Fibroblast of villous mesenchyme (primary cell): Measurements from ENCODE around the gene LHX4. TPM values are rescaled to one million over a fixed set of nuclear protein-coding genes. Genes with fewer than 3 reads are reported as not detected.

Experiments used
- DNase-seq: peaks from one replicate; pipeline ENCODE4 v3.0.0-alpha.2; 2010; ENCODE audit warnings: low read depth
- H3K4me3 ChIP-seq: 2 replicates; pipeline ENCODE4 v1.5.1; 2011; ENCODE audit warnings: low read depth, mild to moderate bottlenecking, low read length
- CTCF ChIP-seq: IDR thresholded peaks from 2 replicates; pipeline ENCODE4 v1.5.1; 2012; ENCODE audit warnings: low read depth, mild to moderate bottlenecking, low read length; ENCODE audit not compliant: insufficient read depth
- total RNA-seq: library from RNA; depleted of rRNA; stranded (reverse); fragments of >200 nt; gene quantifications from 2 replicates; pipeline ENCODE4 v1.2.3, GENCODE V29; 2012

LHX4 gene
- total RNA-seq, 1 donor, result 0.86 TPM

GRCh38 chr1:180261030-180261429 is 31.0 kb downstream of the LHX4 start:
- no peak for DNase-seq
- no peak overlapping the region for H3K4me3 ChIP-seq
- TF ChIP-seq CTCF, result no peak

- no peak for TF ChIP-seq CTCF
- no peak for DNase-seq
- no peak overlapping the region for H3K4me3 ChIP-seq
These were observed 31.6 kb downstream of the LHX4 start for GRCh38 chr1:180261524-180262155.

GRCh38 chr1:180262628-180263488 is 32.8 kb downstream of the LHX4 start:
- no peak for DNase-seq
- no peak for TF ChIP-seq CTCF
- no peak overlapping the region for H3K4me3 ChIP-seq

GRCh38 chr1:180264595-180264994 is 34.5 kb downstream of the LHX4 start:
- TF ChIP-seq CTCF, result no peak
- H3K4me3 ChIP-seq, result no peak overlapping the region
- DNase-seq, result no peak

GRCh38 chr1:180265201-180265600 is 35.1 kb downstream of the LHX4 start:
- TF ChIP-seq CTCF, result no peak
- no peak overlapping the region for H3K4me3 ChIP-seq
- DNase-seq, result no peak

- no peak for TF ChIP-seq CTCF
- H3K4me3 ChIP-seq, result no peak overlapping the region
- DNase-seq, result no peak
These were observed 35.8 kb downstream of the LHX4 start for GRCh38 chr1:180265871-180266270.
